Natural killer cell treated with Interleukin-12 subunit alpha and Interleukin-12 subunit beta and Interleukin-15 and Interleukin-18, amount 100 ng/mL, for 72 hours (primary cell): ENCODE results near the gene IFT81. TPM values are rescaled to one million over a fixed set of nuclear protein-coding genes. Genes with fewer than 3 reads are reported as not detected.
A peak's percentile ranks its signal among the peaks of the same experiment; 100 is the strongest.
"Not testable (repeated sequence)": the region's sequence is repeated elsewhere in the genome, so short reads cannot be mapped to it uniquely, and the experiment has no call there.

Source experiments
- ATAC-seq, 2 donors: fragments of 150-1000 bp; cut with Tn5 transposase in 1 of 2; sonication (Bioruptor Pico), chemical (Tn5 transposase) in 1 of 2; 2 replicates each; pipeline ENCODE4 v1.10.0; 2021
- DNase-seq: peaks from one replicate; pipeline ENCODE4 v3.0.0; 2022; ENCODE audit warnings: low spot score
- H3K27ac Mint-ChIP-seq, 2 donors: 1 replicate in 1 of 2; 2 replicates in 1 of 2; pipeline ENCODE4 v1.8.0; 2022; ENCODE audit warnings: mixed read lengths in 2 of 2, mild to moderate bottlenecking in 1 of 2, moderate library complexity in 1 of 2
- H3K27me3 Mint-ChIP-seq, 2 donors: 1 replicate in 1 of 2; 2 replicates in 1 of 2; pipeline ENCODE4 v1.8.0; 2022; ENCODE audit warnings: mixed read lengths in 2 of 2
- H3K36me3 Mint-ChIP-seq: one replicate; pipeline ENCODE4 v1.8.0; 2022; ENCODE audit warnings: mixed read lengths
- H3K4me1 Mint-ChIP-seq, 2 donors: 1 replicate in 1 of 2; 2 replicates in 1 of 2; pipeline ENCODE4 v1.8.0; 2022; ENCODE audit warnings: low read depth in 2 of 2, mixed read lengths in 2 of 2, mild to moderate bottlenecking in 1 of 2
- H3K4me3 Mint-ChIP-seq: one replicate; pipeline ENCODE4 v1.8.0; 2022; ENCODE audit warnings: mixed read lengths
- H3K9me3 Mint-ChIP-seq: 2 replicates; pipeline ENCODE4 v1.8.0; 2022; ENCODE audit warnings: mixed read lengths
- total RNA-seq, 2 donors: library from RNA; stranded (reverse); gene quantifications; one replicate each; pipeline ENCODE4 v1.2.3, GENCODE V29; 2022

Gene IFT81
- total RNA-seq, 2 donors from 2014 or later: 2.3 to 3.5 TPM

DNA sequence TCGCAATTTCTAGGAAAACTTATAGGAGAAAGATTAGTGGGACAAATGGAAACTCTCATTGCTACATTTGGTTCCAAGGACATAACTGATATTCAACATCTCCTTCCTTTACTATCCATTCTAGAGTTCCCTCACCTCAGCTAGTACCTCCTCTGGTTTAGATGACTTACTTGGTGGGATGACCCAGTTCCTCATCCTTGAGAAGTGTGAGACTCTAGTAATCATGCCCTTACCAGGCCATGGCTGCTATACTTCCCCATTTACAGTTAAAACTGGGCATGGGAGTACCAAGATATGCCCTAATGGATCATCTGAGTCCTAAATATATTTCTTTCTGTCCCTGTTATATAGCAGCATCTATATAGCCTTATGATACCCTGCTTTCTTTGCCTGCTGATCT lies 58.1 kb downstream of the IFT81 start:
- ATAC-seq: peak in 1 of 2 donors; percentile 32
- H3K36me3 Mint-ChIP-seq: peaks cover 11% of the 10 kb centered on the region
- no peaks in the 10 kb centered on the region for H3K27me3 Mint-ChIP-seq
- no peaks in the 10 kb centered on the region for H3K4me1 Mint-ChIP-seq
- H3K4me3 Mint-ChIP-seq: no peak overlapping the region
- no peaks in the 10 kb centered on the region for H3K9me3 Mint-ChIP-seq
- DNase-seq: no peak
- no peak overlapping the region for H3K27ac Mint-ChIP-seq

DNA sequence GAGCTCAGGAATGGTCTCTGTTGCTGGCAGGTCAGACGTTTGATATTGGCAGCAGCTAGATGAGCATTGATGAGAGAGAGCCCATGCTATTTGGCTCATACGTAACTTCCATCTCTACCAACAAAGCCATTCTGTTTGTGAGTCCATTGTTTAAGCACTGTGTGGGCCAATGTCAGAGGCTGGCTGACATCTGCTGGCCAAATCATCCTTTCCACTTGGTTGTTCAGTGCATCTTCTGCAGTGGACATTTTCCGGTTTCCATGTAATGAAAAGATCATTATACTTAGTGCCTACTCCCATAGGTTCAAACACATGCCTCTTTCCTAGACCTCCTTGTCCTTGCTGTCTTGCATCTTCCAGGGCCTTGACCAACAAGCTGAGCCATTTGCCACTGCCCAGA lies 59.2 kb downstream of the IFT81 start:
- no peaks in the 10 kb centered on the region for H3K9me3 Mint-ChIP-seq
- H3K4me1 Mint-ChIP-seq: no peaks in the 10 kb centered on the region
- ATAC-seq: no peak
- H3K36me3 Mint-ChIP-seq: peaks cover 11% of the 10 kb centered on the region
- no peak overlapping the region for H3K4me3 Mint-ChIP-seq
- H3K27ac Mint-ChIP-seq: no peak overlapping the region
- no peak for DNase-seq
- H3K27me3 Mint-ChIP-seq: no peaks in the 10 kb centered on the region

DNA sequence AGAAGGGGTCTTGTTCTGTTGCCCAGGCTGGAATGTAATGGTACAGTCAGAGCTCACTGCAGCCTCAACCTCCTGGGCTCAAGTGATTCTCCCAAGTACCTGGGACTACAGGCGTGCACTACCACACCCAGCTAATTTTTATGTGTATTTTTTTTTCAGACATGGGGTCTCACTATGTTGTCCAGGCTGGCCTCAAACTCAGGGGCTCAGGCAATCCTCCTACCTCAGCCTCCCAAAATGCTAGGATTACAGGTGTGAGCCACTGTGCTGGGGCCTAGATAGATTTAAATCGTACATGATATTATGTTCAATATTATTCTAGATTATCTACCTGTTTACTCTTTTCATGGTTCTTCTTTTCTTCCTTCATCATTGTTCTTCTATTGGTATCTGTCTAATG lies 61.5 kb downstream of the IFT81 start:
- DNase-seq: no peak
- H3K27me3 Mint-ChIP-seq: peaks cover 0 to 7% of the 10 kb centered on the region in 2 donors
- H3K4me3 Mint-ChIP-seq: no peak overlapping the region
- peaks cover 11% of the 10 kb centered on the region for H3K36me3 Mint-ChIP-seq
- no peak for ATAC-seq
- no peaks in the 10 kb centered on the region for H3K9me3 Mint-ChIP-seq
- no peaks in the 10 kb centered on the region for H3K4me1 Mint-ChIP-seq
- H3K27ac Mint-ChIP-seq: no peak overlapping the region

DNA sequence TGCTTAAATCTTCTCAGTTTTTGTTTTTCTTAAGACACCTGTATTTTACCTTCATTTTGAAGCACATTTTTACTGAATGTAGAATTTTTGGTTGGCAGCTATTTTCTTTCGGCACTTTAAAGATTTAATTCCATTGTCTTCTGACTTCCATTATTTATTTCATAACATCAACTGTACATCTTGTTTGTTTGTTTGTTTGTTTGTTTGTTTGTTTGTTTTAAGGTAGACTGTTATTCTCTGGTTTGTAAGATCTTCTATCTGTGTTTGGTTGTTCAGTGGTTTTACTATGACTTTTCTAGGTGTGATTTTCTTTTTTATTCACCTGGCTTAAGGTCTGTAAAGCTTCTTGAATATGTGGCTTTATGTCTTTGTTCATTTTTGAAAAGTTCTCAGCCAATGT lies 61.9 kb downstream of the IFT81 start:
- H3K36me3 Mint-ChIP-seq: peaks cover 11% of the 10 kb centered on the region
- H3K27me3 Mint-ChIP-seq: peaks cover 0 to 7% of the 10 kb centered on the region in 2 donors
- no peak overlapping the region for H3K27ac Mint-ChIP-seq
- H3K4me1 Mint-ChIP-seq: no peaks in the 10 kb centered on the region
- DNase-seq (no peak), ATAC-seq (no peak)
- H3K4me3 Mint-ChIP-seq: no peak overlapping the region
- no peaks in the 10 kb centered on the region for H3K9me3 Mint-ChIP-seq

DNA sequence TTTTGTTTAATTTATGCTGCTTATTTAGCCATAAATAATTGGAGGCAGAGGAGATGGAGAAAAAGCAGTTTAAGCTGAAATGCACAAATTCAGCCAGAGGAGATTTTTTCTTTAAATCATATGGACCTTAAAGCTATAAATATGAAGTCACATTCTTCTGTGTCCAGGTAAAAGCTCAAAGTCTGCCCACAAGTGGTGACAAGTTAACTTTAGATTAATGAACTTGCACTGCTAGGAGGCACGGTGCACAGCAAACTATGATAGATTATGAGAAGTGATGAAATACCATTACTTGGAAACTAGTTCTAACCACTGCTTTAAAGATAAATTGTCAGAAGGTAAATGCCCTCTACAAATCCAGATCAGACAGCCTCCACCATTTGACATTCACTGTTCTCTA lies 69.0 kb downstream of the IFT81 start:
- H3K36me3 Mint-ChIP-seq: no peaks in the 10 kb centered on the region
- DNase-seq: no peak
- H3K27me3 Mint-ChIP-seq: peaks cover 0 to 7% of the 10 kb centered on the region in 2 donors
- H3K4me3 Mint-ChIP-seq: no peak overlapping the region
- no peaks in the 10 kb centered on the region for H3K9me3 Mint-ChIP-seq
- H3K4me1 Mint-ChIP-seq: no peaks in the 10 kb centered on the region
- no peak overlapping the region for H3K27ac Mint-ChIP-seq
- ATAC-seq: no peak

DNA sequence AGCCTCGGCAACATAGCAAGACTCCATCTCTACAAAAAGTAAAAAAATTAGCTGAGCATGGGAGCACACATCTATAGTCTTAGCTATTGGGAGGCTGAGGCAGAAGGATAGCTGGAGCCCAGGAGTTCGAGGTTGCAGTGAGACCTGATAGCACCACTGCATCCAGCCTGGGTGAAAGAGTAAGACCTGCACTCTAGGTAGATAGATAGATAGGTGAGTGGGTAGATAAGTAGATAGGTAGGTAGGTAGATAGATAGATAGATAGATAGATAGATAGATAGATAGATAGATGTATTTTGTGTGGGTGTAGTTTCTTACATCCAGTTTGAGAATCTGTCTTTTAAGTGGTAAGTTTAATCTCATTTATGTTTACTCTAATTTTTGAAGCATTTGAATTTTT lies 72.8 kb downstream of the IFT81 start:
- H3K4me3 Mint-ChIP-seq: no peak overlapping the region
- no peaks in the 10 kb centered on the region for H3K9me3 Mint-ChIP-seq
- no peak for ATAC-seq
- H3K27me3 Mint-ChIP-seq: peaks cover 0 to 7% of the 10 kb centered on the region in 2 donors
- H3K36me3 Mint-ChIP-seq: no peaks in the 10 kb centered on the region
- H3K4me1 Mint-ChIP-seq: peaks cover 7 to 9% of the 10 kb centered on the region in 2 donors
- no peak overlapping the region for H3K27ac Mint-ChIP-seq
- DNase-seq: no peak

DNA sequence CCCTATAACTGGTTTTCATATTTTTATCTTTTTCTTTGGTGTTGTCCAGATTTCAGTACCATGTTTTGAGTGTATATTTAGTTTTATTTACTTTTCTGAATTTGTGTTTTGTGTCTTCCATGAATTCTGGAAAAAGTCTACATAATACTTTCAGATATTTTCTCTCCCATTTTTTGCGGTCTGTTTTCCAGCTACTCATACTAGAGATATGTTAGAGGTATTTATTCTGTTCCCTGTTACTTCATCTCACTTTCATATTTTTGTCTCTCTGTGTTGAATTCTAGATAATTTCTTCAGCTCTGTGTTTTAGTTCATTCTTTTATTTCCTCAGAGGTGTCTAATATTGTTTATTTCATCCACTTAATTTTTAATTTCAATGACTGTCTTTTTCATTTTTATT lies 74.2 kb downstream of the IFT81 start:
- no peak overlapping the region for H3K4me3 Mint-ChIP-seq
- no peak overlapping the region for H3K27ac Mint-ChIP-seq
- H3K9me3 Mint-ChIP-seq: no peaks in the 10 kb centered on the region
- no peaks in the 10 kb centered on the region for H3K36me3 Mint-ChIP-seq
- DNase-seq (no peak), ATAC-seq (no peak)
- peaks cover 0 to 7% of the 10 kb centered on the region in 2 donors for H3K27me3 Mint-ChIP-seq
- peaks cover 7 to 9% of the 10 kb centered on the region in 2 donors for H3K4me1 Mint-ChIP-seq

DNA sequence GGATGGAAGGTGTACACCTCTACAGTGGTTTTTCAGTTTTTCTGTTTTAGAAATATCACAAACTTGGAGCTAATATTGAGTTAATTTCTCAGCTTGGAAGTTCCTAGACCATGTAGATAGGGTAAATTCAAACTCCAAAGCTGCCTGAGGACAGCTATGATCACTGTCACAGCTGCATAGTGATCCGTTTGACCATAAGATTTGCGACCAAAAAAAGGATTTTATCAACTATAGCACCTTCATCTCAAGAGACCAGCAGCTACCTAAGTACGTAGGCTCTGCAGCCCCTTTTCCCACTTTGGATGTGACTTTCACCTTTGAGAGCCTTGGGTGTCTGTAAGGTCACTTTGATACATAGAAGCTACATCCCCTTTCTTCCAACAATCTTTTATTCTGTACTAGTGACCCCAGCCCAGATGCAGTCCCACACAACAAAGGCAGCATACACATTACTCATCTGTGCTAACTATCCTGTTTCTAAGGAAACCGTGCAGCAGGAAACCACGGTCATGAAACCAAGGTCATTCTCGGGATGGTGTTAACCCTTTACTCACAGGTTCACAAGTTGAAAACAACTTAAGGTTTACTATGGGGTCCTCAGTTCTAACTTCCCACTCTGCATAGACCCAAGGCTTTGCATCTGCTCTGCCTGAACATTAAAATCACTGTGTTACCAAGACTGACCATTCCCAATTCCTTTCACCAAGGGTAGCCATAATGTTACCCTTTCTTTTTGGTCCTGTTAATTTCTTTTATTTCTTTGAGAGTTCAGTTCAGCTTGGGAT lies 75.4 kb downstream of the IFT81 start:
- ATAC-seq: peak in 1 of 2 donors; percentile 75
- Mint-ChIP-seq H3K36me3 (no peaks in the 10 kb centered on the region), H3K9me3 (no peaks in the 10 kb centered on the region), H3K4me3 (peak overlapping the region; percentile 40), H3K27ac (no peak overlapping the region), H3K4me1 (peaks cover 7 to 9% of the 10 kb centered on the region in 2 donors), H3K27me3 (peaks cover 0 to 7% of the 10 kb centered on the region in 2 donors)
- no peak for DNase-seq

DNA sequence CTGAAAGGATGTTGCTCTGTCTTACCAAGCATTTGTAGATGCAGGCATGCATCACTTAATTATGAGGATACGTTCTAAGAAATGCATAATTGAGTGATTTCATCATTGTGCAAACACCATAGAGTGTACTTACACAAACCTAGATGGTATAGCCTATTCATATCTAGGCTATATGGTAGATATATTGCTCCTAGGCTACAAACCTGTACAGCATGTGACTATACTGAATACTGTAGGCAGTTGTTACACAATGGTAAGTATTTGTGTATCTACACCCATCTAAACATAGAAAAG lies 75.9 kb downstream of the IFT81 start:
- peak overlapping the region; percentile 40 for H3K4me3 Mint-ChIP-seq
- DNase-seq: no peak
- no peaks in the 10 kb centered on the region for H3K9me3 Mint-ChIP-seq
- H3K4me1 Mint-ChIP-seq: peaks cover 7 to 9% of the 10 kb centered on the region in 2 donors
- ATAC-seq: no peak
- H3K27me3 Mint-ChIP-seq: peaks cover 0 to 7% of the 10 kb centered on the region in 2 donors
- no peak overlapping the region for H3K27ac Mint-ChIP-seq
- H3K36me3 Mint-ChIP-seq: no peaks in the 10 kb centered on the region

DNA sequence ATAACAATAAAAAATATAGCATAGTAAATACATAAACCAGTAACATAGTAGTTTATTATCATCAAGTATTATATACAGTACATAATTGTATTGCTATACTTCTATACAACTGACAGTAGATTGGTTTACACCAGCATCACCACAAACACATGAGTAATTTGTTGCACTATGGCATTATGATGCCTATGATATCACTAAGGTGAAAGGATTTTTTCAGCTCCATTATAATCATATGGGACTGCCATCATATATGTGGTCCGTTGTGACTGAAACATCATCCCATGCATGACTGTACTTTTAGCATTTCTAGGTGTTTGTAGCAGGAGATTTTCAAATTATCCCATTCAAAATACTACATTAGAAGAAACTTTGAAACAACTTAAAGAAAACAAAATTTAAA lies 77.8 kb downstream of the IFT81 start:
- no peak overlapping the region for H3K4me3 Mint-ChIP-seq
- H3K36me3 Mint-ChIP-seq: no peaks in the 10 kb centered on the region
- H3K27ac Mint-ChIP-seq: no peak overlapping the region
- DNase-seq (no peak), ATAC-seq (no peak)
- no peaks in the 10 kb centered on the region for H3K9me3 Mint-ChIP-seq
- peaks cover 7 to 9% of the 10 kb centered on the region in 2 donors for H3K4me1 Mint-ChIP-seq
- peaks cover 0 to 7% of the 10 kb centered on the region in 2 donors for H3K27me3 Mint-ChIP-seq

DNA sequence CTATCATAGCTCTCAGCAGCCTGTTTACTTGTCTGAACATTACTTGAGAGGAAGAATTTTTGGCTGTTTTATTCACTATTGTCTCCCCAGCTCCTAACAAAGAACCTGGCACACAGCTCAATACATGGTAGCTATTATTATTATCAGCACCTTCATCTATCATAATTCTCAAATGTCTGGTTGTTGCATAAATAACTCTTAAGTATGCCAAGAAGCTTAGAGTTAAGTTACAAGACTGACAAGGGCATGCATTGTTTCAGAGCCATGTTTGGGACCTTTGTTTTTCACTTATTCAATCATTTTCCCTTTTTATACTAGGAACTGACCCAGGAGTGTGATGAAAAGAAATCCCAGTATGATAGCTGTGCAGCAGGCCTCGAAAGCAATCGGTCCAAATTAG lies 79.4 kb downstream of the IFT81 start:
- DNase-seq (no peak), ATAC-seq (no peak)
- no peak overlapping the region for H3K27ac Mint-ChIP-seq
- H3K9me3 Mint-ChIP-seq: no peaks in the 10 kb centered on the region
- peaks cover 0 to 7% of the 10 kb centered on the region in 2 donors for H3K27me3 Mint-ChIP-seq
- H3K4me3 Mint-ChIP-seq: no peak overlapping the region
- H3K36me3 Mint-ChIP-seq: no peaks in the 10 kb centered on the region
- peaks cover 7 to 9% of the 10 kb centered on the region in 2 donors for H3K4me1 Mint-ChIP-seq

DNA sequence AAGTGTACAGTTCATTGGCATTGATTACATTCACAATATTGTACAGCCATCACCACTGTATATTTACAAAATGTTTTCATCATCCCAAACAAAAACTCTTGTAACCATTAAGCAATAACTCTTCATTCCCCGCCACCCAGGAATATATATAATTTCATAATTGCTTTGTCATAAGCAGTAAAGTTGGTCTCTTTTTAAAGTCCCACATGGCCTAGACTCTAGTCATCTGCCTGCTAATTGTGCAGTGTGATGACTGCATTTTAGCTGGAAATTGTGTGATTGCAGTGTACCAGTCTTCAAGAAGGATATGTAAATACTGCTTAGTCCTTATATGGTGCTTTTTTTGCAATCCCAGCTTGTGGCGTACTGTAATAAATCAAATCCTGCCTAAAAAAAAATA lies 81.8 kb downstream of the IFT81 start:
- no peak overlapping the region for H3K4me3 Mint-ChIP-seq
- DNase-seq (no peak), ATAC-seq (no peak)
- no peaks in the 10 kb centered on the region for H3K36me3 Mint-ChIP-seq
- H3K9me3 Mint-ChIP-seq: no peaks in the 10 kb centered on the region
- no peaks in the 10 kb centered on the region for H3K27me3 Mint-ChIP-seq
- H3K4me1 Mint-ChIP-seq: no peaks in the 10 kb centered on the region
- no peak overlapping the region for H3K27ac Mint-ChIP-seq

DNA sequence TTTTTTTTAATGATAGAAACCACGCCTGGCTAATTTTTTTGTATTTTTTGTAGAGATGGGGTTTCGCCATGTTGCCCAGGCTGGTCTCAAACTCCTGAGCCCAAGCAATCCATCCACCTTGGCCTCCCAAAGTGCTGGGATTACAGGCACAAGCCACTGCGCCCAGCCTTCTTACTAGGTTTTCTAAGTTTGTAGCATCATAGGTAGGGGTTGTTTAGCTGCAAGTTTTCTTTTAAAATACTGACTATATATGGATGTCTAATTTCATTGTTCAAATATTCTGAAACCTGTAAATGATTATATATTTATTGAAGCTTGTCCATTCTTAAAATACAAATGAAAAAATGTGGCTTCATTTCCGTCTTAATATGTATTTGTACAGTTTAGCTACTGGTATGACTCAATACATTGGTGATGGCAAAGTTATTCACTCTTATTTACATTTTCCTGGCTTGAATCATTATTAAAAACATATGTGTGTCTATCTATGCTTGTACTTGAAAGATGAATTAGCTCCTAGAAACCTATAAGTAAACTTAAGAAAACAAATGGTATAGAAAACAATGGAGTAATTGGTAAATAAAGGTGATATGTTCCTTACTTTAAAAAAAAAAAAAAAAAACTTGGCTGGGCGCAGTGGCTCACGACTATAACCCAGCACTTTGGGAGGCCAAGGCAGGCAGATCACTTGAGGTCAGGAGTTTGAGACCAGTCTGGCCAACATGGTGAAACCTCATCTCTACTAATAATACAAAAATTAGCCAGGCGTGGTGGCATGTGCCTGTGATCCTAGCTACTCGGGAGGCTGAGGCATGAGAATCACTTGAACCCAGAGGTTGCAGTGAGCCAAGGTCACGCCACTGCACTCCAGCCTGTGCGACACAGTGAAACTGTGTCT lies 87.7 kb downstream of the IFT81 start:
- H3K9me3 Mint-ChIP-seq, DNase-seq, H3K36me3 Mint-ChIP-seq, H3K27ac Mint-ChIP-seq, H3K27me3 Mint-ChIP-seq, ATAC-seq, H3K4me1 Mint-ChIP-seq, H3K4me3 Mint-ChIP-seq: not testable (repeated sequence)

DNA sequence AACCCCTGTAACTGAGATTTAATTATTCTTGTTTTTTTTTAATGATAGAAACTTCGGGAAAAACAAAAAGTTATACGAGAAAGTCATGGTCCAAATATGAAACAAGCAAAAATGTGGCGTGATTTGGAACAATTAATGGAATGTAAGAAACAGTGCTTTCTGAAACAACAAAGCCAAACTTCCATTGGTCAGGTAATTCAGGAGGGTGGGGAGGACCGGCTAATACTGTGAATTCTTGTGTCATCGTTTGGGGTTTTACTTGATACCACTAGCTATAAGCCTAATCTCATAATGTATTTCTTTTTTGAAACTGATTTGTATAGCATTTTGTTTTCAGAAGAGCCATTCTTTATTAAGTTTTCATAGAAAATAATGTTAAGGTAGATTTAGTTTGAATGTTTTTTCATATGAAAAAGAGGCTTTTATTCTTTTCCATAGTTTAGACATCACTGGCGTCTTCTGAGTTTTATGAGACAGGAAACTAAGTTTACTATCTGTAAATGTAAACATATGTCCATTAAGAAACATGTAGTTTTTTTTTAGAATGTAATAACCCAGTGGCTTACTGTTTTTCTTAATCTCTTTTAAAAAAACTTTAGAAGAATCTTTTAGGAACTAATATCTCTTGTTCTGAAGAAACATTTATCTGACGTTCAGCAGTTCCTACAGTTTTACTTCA lies 94.0 kb downstream of the IFT81 start:
- no peaks in the 10 kb centered on the region for H3K27me3 Mint-ChIP-seq
- ATAC-seq (no peak), DNase-seq (no peak)
- peaks cover 4% of the 10 kb centered on the region for H3K36me3 Mint-ChIP-seq
- H3K4me1 Mint-ChIP-seq: no peaks in the 10 kb centered on the region
- no peaks in the 10 kb centered on the region for H3K9me3 Mint-ChIP-seq
- H3K27ac Mint-ChIP-seq: no peak overlapping the region
- no peak overlapping the region for H3K4me3 Mint-ChIP-seq
